HEK293 (cell line): Measurements from ENCODE around the gene DOCK3.

Experiments
- ZSCAN23 ChIP-seq: fragments of 450-650 bp; formaldehyde crosslinking; IDR thresholded peaks from 2 replicates; pipeline ENCODE4 v1.5.1; 2016; ENCODE audit warnings: missing biosample characterization, missing genetic modification characterization
- TF ChIP-seq, protein P1 (sequence below): fragments of 450-650 bp; formaldehyde crosslinking; IDR thresholded peaks from 2 replicates; pipeline ENCODE4 v1.5.1; 2016; ENCODE audit warnings: missing biosample characterization, missing genetic modification characterization
- TF ChIP-seq, protein P2 (sequence below): fragments of 450-650 bp; formaldehyde crosslinking; IDR thresholded peaks from 2 replicates; pipeline ENCODE4 v1.5.1; 2016; ENCODE audit warnings: missing biosample characterization, missing genetic modification characterization

DNA sequence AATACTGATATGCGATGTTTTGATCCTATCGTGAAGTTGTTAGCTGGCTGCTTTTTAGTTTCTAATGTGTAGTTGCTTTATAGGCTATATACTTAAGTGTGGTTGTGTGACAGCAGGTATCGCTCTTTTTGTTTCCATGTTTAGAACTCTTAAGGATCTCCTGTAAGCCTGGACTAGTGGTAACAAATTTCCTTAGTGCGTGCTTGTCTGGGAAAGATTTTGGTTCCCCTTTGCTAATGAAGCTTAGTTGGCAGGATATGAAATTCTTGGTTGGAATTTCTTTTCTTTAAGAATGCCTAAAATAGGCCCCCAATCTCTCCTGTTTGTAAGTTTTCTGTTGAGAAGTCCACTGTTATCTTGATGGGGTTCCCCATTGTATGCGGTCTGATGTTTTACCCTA, 173.6 kb downstream of the DOCK3 start:
- TF ChIP-seq, protein P1, sequence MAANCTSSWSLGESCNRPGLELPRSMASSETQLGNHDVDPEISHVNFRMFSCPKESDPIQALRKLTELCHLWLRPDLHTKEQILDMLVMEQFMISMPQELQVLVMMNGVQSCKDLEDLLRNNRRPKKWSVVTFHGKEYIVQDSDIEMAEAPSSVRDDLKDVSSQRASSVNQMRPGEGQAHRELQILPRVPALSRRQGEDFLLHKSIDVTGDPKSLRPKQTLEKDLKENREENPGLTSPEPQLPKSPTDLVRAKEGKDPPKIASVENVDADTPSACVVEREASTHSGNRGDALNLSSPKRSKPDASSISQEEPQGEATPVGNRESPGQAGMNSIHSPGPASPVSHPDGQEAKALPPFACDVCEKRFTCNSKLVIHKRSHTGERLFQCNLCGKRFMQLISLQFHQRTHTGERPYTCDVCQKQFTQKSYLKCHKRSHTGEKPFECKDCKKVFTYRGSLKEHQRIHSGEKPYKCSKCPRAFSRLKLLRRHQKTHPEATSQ (tag by site-specific recombination) = no peak
- TF ChIP-seq, protein P2, sequence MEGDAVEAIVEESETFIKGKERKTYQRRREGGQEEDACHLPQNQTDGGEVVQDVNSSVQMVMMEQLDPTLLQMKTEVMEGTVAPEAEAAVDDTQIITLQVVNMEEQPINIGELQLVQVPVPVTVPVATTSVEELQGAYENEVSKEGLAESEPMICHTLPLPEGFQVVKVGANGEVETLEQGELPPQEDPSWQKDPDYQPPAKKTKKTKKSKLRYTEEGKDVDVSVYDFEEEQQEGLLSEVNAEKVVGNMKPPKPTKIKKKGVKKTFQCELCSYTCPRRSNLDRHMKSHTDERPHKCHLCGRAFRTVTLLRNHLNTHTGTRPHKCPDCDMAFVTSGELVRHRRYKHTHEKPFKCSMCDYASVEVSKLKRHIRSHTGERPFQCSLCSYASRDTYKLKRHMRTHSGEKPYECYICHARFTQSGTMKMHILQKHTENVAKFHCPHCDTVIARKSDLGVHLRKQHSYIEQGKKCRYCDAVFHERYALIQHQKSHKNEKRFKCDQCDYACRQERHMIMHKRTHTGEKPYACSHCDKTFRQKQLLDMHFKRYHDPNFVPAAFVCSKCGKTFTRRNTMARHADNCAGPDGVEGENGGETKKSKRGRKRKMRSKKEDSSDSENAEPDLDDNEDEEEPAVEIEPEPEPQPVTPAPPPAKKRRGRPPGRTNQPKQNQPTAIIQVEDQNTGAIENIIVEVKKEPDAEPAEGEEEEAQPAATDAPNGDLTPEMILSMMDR (tag by site-specific recombination) = no peak
- TF ChIP-seq ZSCAN23 = no peak
